Thyroid gland (tissue), 4 donors: ENCODE results near the gene APP. TPM values are rescaled to one million over a fixed set of nuclear protein-coding genes. Genes with fewer than 3 reads are reported as not detected.

ENCODE experiments used
- DNase-seq, 2 donors: peaks; one replicate each; pipeline ENCODE4 v3.0.0-alpha.2; 2019
- H3K27ac ChIP-seq, 3 donors: fragments of 200-600 bp; sonication (generic); 1 replicate in 2 of 3; 2 replicates in 1 of 3; pipeline ENCODE4 v1.5.1; 2016 to 2019; ENCODE audit warnings: mild to moderate bottlenecking in 1 of 3, moderate library complexity in 1 of 3
- H3K27me3 ChIP-seq: fragments of 200-600 bp; sonication (generic); one replicate; pipeline ENCODE4 v1.5.1; 2019
- H3K36me3 ChIP-seq, 2 donors: fragments of 200-600 bp; sonication (generic); one replicate each; pipeline ENCODE4 v1.5.1; 2016 to 2019
- H3K4me1 ChIP-seq, 2 donors: fragments of 200-600 bp; sonication (generic); one replicate each; pipeline ENCODE4 v1.5.1; 2017 to 2019
- H3K4me3 ChIP-seq, 3 donors: fragments of 200-600 bp; sonication (generic); replicated peaks in 1 of 3; 1 replicate in 2 of 3; 2 replicates in 1 of 3; pipeline ENCODE4 v1.5.1; 2016; ENCODE audit warnings: mild to moderate bottlenecking in 1 of 3
- H3K9me3 ChIP-seq: fragments of 200-600 bp; sonication (generic); one replicate; pipeline ENCODE4 v1.5.1; 2017
- CTCF ChIP-seq, 6 experiments: fragments of 200-600 bp in 3 of 6; fragments of 450-650 bp in 3 of 6; sonication (generic) in 3 of 6; IDR thresholded peaks; one replicate each; pipeline ENCODE4 v1.5.1; 2016 to 2019; ENCODE audit warnings: antibody characterized with exemption in 6 of 6, mild to moderate bottlenecking in 2 of 6, inconsistent platforms in 1 of 6, moderate library complexity in 1 of 6
- POLR2A ChIP-seq, 2 donors: fragments of 450-650 bp; IDR thresholded peaks; one replicate each; pipeline ENCODE4 v1.6.1; 2017; ENCODE audit warnings: antibody characterized with exemption in 2 of 2, mild to moderate bottlenecking in 2 of 2, moderate library complexity in 1 of 2
- WGBS, 2 donors: methylation state at CpG; one replicate each; pipeline ENCODE4 v1.1.5; 2017; 5-methylcytosine and 5-hydroxymethylcytosine counted together
- intact Hi-C: fragments of 100-400 bp; cut with DNase I; formaldehyde crosslinking; loops from one replicate; pipeline ENCODE4 v1.15.1; 2023
- total RNA-seq, 4 donors: library from RNA; depleted of rRNA; stranded (reverse); fragments of >200 nt; gene quantifications; one replicate each; pipeline ENCODE4 v1.2.3, GENCODE V29; 2016

APP gene
- total RNA-seq, 4 donors from 2014 or later, result 513 to 716 (median 676) TPM

DNA sequence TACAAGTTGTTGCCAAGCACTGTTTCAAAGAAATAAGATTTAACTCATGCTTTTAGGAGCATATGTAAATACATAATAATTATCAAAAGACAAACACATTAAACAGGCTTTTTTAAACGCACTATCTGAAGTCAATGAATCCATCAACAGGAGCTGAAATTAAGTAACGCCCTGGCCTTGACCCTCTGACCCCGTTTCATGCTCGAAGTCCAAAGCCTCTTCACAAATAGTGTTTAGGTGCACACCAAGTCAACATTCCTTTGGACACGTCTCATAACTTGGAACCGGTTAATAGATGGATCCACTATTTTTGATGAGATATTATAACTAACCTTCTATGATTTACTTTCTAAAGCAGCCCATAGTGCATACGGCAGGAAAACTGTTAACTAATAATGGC lies 226.5 kb downstream of the APP start:
- 90 to 92% methylated on average over 7 of the region's 7 CpGs for WGBS, 2 donors
- no peaks in the 10 kb centered on the region for H3K27me3 ChIP-seq
- H3K36me3 ChIP-seq, result peaks cover 0 to 3% of the 10 kb centered on the region in 2 donors
- TF ChIP-seq POLR2A (IDR thresholded peaks at IDR 0.05), result no peak
- no peak for TF ChIP-seq CTCF (IDR thresholded peaks at IDR 0.05)
- no peak for DNase-seq
- no peaks in the 10 kb centered on the region for H3K9me3 ChIP-seq
- intact Hi-C loops, result no loop called here
- H3K27ac ChIP-seq, result no peak overlapping the region
- H3K4me1 ChIP-seq, result peaks cover 5% of the 10 kb centered on the region in 2 donors
- no peak overlapping the region for H3K4me3 ChIP-seq

DNA sequence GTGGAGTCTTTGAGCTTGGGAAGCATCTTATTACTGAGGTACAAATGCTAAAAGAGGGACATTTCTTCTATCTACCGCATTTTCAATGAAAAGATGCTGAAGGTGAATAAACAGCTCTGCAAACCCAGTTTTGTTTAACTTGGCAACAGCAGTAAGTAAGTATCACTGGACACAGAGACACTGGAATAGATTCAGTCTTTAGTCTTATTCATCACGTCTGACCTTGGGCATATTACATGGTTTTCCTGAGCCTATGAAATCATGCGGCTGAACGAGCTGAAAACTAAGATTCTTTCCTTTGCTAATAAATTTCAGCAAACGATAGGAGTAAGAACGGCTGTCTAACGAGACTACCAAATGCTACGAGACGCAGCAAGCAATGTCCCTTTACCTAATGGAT lies 228.4 kb downstream of the APP start:
- H3K36me3 ChIP-seq, result peaks cover 0 to 3% of the 10 kb centered on the region in 2 donors
- WGBS, 2 donors, result 85 to 92% methylated on average over 9 of the region's 9 CpGs
- no peak overlapping the region for H3K4me3 ChIP-seq
- DNase-seq, result no peak
- H3K4me1 ChIP-seq, result peaks cover 11 to 12% of the 10 kb centered on the region in 2 donors
- H3K27me3 ChIP-seq, result no peaks in the 10 kb centered on the region
- no peak overlapping the region for H3K27ac ChIP-seq
- TF ChIP-seq CTCF (IDR thresholded peaks at IDR 0.05) (no peak), POLR2A (IDR thresholded peaks at IDR 0.05) (no peak)
- H3K9me3 ChIP-seq, result no peaks in the 10 kb centered on the region
- intact Hi-C loops, result no loop called here

DNA sequence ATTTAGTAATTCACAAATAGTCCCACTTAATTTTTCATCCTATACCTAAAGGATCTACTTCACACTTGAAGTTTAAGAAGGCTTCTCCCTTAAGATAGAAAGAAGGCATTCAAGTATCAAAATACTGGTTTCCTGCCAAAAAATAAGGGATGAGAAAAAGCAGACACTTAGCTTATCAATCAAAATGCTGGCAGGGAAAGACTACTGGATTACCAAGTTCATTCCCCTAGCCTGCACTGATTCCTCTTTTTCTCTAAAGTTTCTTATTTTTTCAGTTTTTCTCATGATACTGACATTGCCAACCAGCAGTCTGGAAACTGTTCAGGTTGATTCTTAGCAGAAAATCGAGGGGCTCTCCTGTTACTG lies 231.2 kb downstream of the APP start:
- WGBS, 2 donors, result 33 to 43% methylated on average over 1 of the region's 1 CpG

DNA sequence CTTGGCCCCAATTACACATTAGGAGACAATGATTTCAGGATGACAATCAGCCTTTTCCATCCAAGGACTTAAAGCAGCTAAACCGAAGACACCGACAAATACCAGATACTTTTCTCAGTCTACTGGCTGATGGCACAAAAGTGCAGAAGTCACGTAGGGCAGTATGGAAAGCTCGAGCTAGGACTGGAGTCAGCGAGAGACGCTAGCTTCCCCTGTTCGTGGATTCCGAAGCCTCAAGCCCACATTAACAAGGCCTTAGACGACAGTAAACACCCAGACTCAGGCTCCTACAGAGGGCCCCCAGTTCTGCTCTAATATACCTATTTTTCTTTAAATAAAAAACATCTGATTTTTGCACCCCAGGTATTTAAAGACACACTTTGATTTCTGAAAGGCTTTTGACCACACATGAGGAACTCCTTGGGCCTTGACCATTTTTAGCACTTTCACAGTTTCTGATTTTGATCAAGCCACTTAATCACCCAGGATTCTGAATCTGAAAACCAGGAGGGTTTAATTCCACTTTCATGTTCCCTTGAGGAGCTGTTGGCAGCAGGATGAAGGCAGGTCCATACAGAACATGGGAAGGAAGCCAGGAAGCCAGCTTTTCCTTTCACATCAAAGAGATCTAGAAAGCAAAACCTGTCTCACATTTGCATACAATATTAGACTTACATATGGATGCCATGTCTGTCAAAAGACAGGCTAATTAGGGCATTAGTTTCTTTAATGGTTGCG lies 231.7 kb downstream of the APP start:
- intact Hi-C loops, result no loop called here
- no peak for TF ChIP-seq POLR2A (IDR thresholded peaks at IDR 0.05)
- WGBS, 2 donors, result 87 to 89% methylated on average over 10 of the region's 10 CpGs
- H3K4me1 ChIP-seq, result peaks cover 11 to 12% of the 10 kb centered on the region in 2 donors
- no peak overlapping the region for H3K27ac ChIP-seq
- H3K4me3 ChIP-seq, result no peak overlapping the region
- no peaks in the 10 kb centered on the region for H3K27me3 ChIP-seq
- no peaks in the 10 kb centered on the region for H3K36me3 ChIP-seq
- H3K9me3 ChIP-seq, result no peaks in the 10 kb centered on the region
- peak; percentile 39 for DNase-seq

More for the DNA sequence above, 231.2 kb downstream of the APP start:
- Histone ChIP-seq H3K27me3 (no peaks in the 10 kb centered on the region), H3K4me3 (no peak overlapping the region), H3K36me3 (no peaks in the 10 kb centered on the region), H3K4me1 (peaks cover 11 to 12% of the 10 kb centered on the region in 2 donors), H3K9me3 (no peaks in the 10 kb centered on the region), H3K27ac (no peak overlapping the region)
- intact Hi-C loops, result no loop called here
- DNase-seq, result no peak
- no peak for TF ChIP-seq POLR2A (IDR thresholded peaks at IDR 0.05)
- no peak for TF ChIP-seq CTCF (IDR thresholded peaks at IDR 0.05)

- TF ChIP-seq POLR2A (IDR thresholded peaks at IDR 0.05), result no peak
- 82 to 87% methylated on average over 2 of the region's 2 CpGs for WGBS, 2 donors
- no peak overlapping the region for H3K27ac ChIP-seq
Observed at GRCh38 chr21:25936776-25937175, 233.8 kb downstream of the APP start.

GRCh38 chr21:25934771-25935224 lies 235.8 kb downstream of the APP start:
- H3K36me3 ChIP-seq, result no peaks in the 10 kb centered on the region
- H3K4me1 ChIP-seq, result peaks cover 12 to 14% of the 10 kb centered on the region in 2 donors
- DNase-seq, result peak; percentile 25 to 26
- intact Hi-C loops, result no loop called here
- H3K27me3 ChIP-seq, result no peaks in the 10 kb centered on the region
- no peak overlapping the region for H3K4me3 ChIP-seq
- peak overlapping the region in 2 of 3 donors; percentile 46 to 53 for H3K27ac ChIP-seq
- TF ChIP-seq CTCF (IDR thresholded peaks at IDR 0.05), result no peak
- no peak for TF ChIP-seq POLR2A (IDR thresholded peaks at IDR 0.05)
- WGBS, 2 donors, result 69 to 75% methylated on average over 4 of the region's 4 CpGs
- H3K9me3 ChIP-seq, result no peaks in the 10 kb centered on the region

More at GRCh38 chr21:25936776-25937175, 233.8 kb downstream of the APP start:
- H3K36me3 ChIP-seq, result no peaks in the 10 kb centered on the region
- no peaks in the 10 kb centered on the region for H3K9me3 ChIP-seq
- no peak overlapping the region for H3K4me3 ChIP-seq
- intact Hi-C loops, result no loop called here
- no peak for DNase-seq
- peaks cover 11 to 12% of the 10 kb centered on the region in 2 donors for H3K4me1 ChIP-seq
- H3K27me3 ChIP-seq, result no peaks in the 10 kb centered on the region
